ENCODE measurements around the gene GFER.
A peak's percentile ranks its signal among the peaks of the same experiment; 100 is the strongest.

The GFER gene

DNA sequence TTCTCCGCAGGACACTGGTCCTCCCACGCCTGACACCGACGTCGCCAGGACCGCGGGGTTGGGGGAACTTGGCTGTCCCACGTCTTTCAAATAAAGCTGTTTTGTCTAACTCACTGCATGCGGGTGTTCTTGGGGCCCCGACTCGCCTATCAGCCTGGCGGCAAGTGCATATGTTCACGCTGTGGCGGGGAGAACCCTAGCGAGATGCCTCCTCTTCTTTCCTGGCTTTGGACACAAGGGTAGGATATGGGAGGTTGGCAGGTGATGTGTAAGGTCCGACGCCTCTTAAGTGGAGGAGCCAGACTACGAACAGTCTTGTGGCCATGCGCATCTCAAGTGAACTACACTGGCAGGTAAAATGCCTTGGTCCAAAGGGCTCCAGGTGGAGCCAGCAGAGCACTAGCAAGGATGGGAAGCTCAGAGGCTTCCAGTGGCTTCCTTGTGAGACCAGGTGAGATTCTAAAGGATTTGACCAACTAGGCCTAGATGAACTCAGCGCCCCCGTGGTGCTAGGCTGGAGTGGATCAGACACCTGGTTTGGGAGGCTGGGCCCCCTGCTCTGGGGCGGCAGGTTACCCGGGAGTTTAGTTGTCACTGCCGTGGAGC, 18.5 kb upstream of the GFER start:
- peak overlapping the region; percentile 28 for H2AFZ ChIP-seq (ENCODE audit: insufficient read depth, low read length, poor library complexity)
- H2BK5ac ChIP-seq (ENCODE audit: low read depth, low read length, poor library complexity) = peak overlapping the region; percentile 80
- peaks cover 7% of the 10 kb centered on the region for H3K79me1 ChIP-seq (ENCODE audit: low read length)
- peak overlapping the region; percentile 90 for H3K4ac ChIP-seq (ENCODE audit: low read depth, low read length)
- peak overlapping the region; percentile 87 for H3K4me2 ChIP-seq (ENCODE audit: low read length)
- no peak overlapping the region for H2BK12ac ChIP-seq (ENCODE audit: low read length)
- peak overlapping the region; percentile 95 for H4K8ac ChIP-seq (ENCODE audit: low read depth, low read length)
- peak overlapping the region; percentile 98 for H3K18ac ChIP-seq (ENCODE audit: low read length)
- H3K79me2 ChIP-seq (ENCODE audit: control insufficient read depth, insufficient read depth, low read length, poor library complexity) = peaks cover 19% of the 10 kb centered on the region
- no peaks in the 10 kb centered on the region for H3K9me3 ChIP-seq (ENCODE audit: insufficient read depth, low read depth, low read length)
- H3K27ac ChIP-seq (ENCODE audit: low read depth, low read length) = peak overlapping the region; percentile 58
- H3K9ac ChIP-seq (ENCODE audit: low read length) = peak overlapping the region; percentile 100
- H4K12ac ChIP-seq (ENCODE audit: low read depth, low read length) = peak overlapping the region; percentile 45
- peak overlapping the region; percentile 90 for H3K14ac ChIP-seq (ENCODE audit: low read length)
- H4K91ac ChIP-seq (ENCODE audit: low read depth, low read length) = peak overlapping the region; percentile 93
- H3K27me3 ChIP-seq (ENCODE audit: insufficient read depth, low read length) = no peaks in the 10 kb centered on the region
- H3K36me3 ChIP-seq (ENCODE audit: control insufficient read depth in 1 of 2, insufficient read depth in 2 of 2, low read length in 2 of 2) = peaks cover 23 to 28% of the 10 kb centered on the region in 2 experiments
- peak overlapping the region; percentile 53 for H2BK120ac ChIP-seq (ENCODE audit: insufficient read depth, low read length, poor library complexity)
- DNase-seq = peak in 1 of 2 donors; percentile 22
- H3K4me1 ChIP-seq (ENCODE audit: control insufficient read depth in 1 of 2, insufficient read depth in 2 of 2, low read length in 2 of 2) = peaks cover 6 to 11% of the 10 kb centered on the region in 2 experiments
- WGBS (ENCODE audit: extremely low coverage, insufficient coverage, insufficient read length) = no CpG with 5 or more reads among the region's 24 CpGs
- H3K23ac ChIP-seq (ENCODE audit: low read length) = no peak overlapping the region
- peak overlapping the region; percentile 97 for H3K4me3 ChIP-seq (ENCODE audit: low read depth, low read length)
- H2AK5ac ChIP-seq (ENCODE audit: low read length) = peak overlapping the region; percentile 11

DNA sequence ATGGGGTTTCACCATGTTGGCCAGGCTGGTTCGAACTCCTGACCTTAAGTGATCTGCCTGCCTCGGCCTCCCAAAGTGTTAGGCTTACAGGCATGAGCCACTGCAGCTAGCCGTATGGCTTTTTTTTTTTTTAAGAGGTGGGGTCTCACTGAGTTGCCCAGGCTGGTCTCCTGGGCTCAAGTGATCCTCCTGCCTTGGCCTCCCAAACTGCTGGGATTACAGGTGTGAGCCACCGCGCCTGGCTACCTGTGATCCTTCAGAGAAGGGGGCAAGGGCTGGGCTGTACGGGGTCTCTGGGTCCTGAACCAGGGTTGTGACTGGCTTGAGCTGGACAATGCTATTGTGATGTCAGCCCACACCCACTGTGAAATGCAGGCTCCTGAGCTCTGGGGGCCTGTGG, 17.5 kb upstream of the GFER start, which contains the start of gene RNF151:
Gene RNF151 (plus strand): TSS at position 397 of the 400 bp plus-strand sequence. CDS start 26 bp downstream, outside the sequence.
- H4K8ac ChIP-seq (ENCODE audit: low read depth, low read length) = no peak within 1 kb of the TSS
- no peak within 1 kb of the TSS for H4K12ac ChIP-seq (ENCODE audit: low read depth, low read length)
- no peak within 1 kb of the TSS for H2BK5ac ChIP-seq (ENCODE audit: low read depth, low read length, poor library complexity)
- H2BK120ac ChIP-seq (ENCODE audit: insufficient read depth, low read length, poor library complexity) = no peak within 1 kb of the TSS
- peaks cover 19% of the 10 kb centered on the region for H3K79me2 ChIP-seq (ENCODE audit: control insufficient read depth, insufficient read depth, low read length, poor library complexity)
- H3K18ac ChIP-seq (ENCODE audit: low read length) = no peak within 1 kb of the TSS
- H3K36me3 ChIP-seq (ENCODE audit: control insufficient read depth in 1 of 2, insufficient read depth in 2 of 2, low read length in 2 of 2) = peaks cover 23 to 24% of the 10 kb centered on the region in 2 experiments
- H3K79me1 ChIP-seq (ENCODE audit: low read length) = peaks cover 8% of the 10 kb centered on the region
- H3K9ac ChIP-seq (ENCODE audit: low read length) = peak within 1 kb of the TSS; percentile 100
- H3K4ac ChIP-seq (ENCODE audit: low read depth, low read length) = peak within 1 kb of the TSS; percentile 90
- H3K4me1 ChIP-seq (ENCODE audit: control insufficient read depth in 1 of 2, insufficient read depth in 2 of 2, low read length in 2 of 2) = peaks cover 10 to 13% of the 10 kb centered on the region in 2 experiments
- no peaks in the 10 kb centered on the region for H3K9me3 ChIP-seq (ENCODE audit: insufficient read depth, low read depth, low read length)
- no peak within 1 kb of the TSS for H2BK12ac ChIP-seq (ENCODE audit: low read length)
- H3K23ac ChIP-seq (ENCODE audit: low read length) = no peak within 1 kb of the TSS
- H4K91ac ChIP-seq (ENCODE audit: low read depth, low read length) = no peak within 1 kb of the TSS
- H3K27me3 ChIP-seq (ENCODE audit: insufficient read depth, low read length) = no peaks in the 10 kb centered on the region
- no peak for DNase-seq
- no peak within 1 kb of the TSS for H3K14ac ChIP-seq (ENCODE audit: low read length)
- no peak within 1 kb of the TSS for H3K27ac ChIP-seq (ENCODE audit: low read depth, low read length)
- H2AFZ ChIP-seq (ENCODE audit: insufficient read depth, low read length, poor library complexity) = no peak within 1 kb of the TSS
- H3K4me3 ChIP-seq (ENCODE audit: low read depth, low read length) = peak within 1 kb of the TSS; percentile 97
- H3K4me2 ChIP-seq (ENCODE audit: low read length) = peak within 1 kb of the TSS; percentile 87
- no CpG with 5 or more reads among the region's 6 CpGs for WGBS (ENCODE audit: extremely low coverage, insufficient coverage, insufficient read length)
- H2AK5ac ChIP-seq (ENCODE audit: low read length) = no peak within 1 kb of the TSS

DNA sequence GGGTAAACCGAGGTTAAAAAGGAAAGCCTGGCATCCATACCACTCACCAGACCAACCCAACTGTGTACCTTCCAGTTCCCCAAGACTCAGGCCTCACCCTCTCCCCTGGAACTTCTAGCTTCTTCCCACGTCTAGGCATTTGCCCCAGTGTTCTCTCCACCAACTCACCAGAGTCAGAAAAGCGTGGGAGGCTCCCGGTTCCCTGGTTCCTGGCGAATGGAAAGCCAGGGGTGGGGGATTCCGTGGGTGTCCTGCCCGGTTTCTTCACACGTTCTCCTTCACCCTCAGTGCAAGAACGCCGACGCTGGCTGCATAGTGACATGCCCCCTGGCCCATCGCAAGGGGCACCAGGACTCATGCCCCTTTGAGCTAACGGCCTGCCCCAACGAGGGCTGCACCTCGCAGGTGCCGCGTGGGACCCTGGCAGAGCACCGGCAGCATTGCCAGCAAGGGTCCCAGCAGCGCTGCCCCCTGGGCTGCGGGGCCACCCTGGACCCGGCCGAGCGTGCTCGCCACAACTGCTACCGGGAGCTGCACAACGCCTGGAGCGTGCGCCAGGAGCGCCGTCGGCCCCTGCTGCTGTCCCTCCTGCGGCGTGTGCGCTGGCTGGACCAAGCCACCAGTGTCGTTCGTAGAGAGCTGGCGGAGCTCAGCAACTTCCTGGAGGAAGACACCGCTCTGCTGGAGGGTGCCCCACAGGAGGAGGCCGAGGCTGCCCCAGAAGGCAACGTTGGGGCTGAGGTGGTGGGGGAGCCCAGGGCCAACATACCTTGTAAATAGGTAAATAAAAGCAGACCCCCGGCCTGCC, 15.6 kb upstream of the GFER start:
- Histone ChIP-seq H3K9ac (ENCODE audit: low read length) (no peak overlapping the region), H4K91ac (ENCODE audit: low read depth, low read length) (no peak overlapping the region), H3K79me2 (ENCODE audit: control insufficient read depth, insufficient read depth, low read length, poor library complexity) (peaks cover 29% of the 10 kb centered on the region), H4K8ac (ENCODE audit: low read depth, low read length) (no peak overlapping the region), H3K14ac (ENCODE audit: low read length) (no peak overlapping the region), H3K27me3 (ENCODE audit: insufficient read depth, low read length) (no peaks in the 10 kb centered on the region), H3K9me3 (ENCODE audit: insufficient read depth, low read depth, low read length) (no peaks in the 10 kb centered on the region), H3K36me3 (ENCODE audit: control insufficient read depth in 1 of 2, insufficient read depth in 2 of 2, low read length in 2 of 2) (peaks cover 6% of the 10 kb centered on the region in 2 experiments), H2BK12ac (ENCODE audit: low read length) (no peak overlapping the region), H2AK5ac (ENCODE audit: low read length) (no peak overlapping the region), H3K27ac (ENCODE audit: low read depth, low read length) (no peak overlapping the region), H2BK5ac (ENCODE audit: low read depth, low read length, poor library complexity) (no peak overlapping the region), H3K23ac (ENCODE audit: low read length) (no peak overlapping the region), H3K4me1 (ENCODE audit: control insufficient read depth in 1 of 2, insufficient read depth in 2 of 2, low read length in 2 of 2) (peaks cover 16 to 18% of the 10 kb centered on the region in 2 experiments), H3K79me1 (ENCODE audit: low read length) (peaks cover 15% of the 10 kb centered on the region), H3K4me3 (ENCODE audit: low read depth, low read length) (no peak overlapping the region), H3K4ac (ENCODE audit: low read depth, low read length) (no peak overlapping the region), H3K4me2 (ENCODE audit: low read length) (no peak overlapping the region), H4K12ac (ENCODE audit: low read depth, low read length) (no peak overlapping the region), H2BK120ac (ENCODE audit: insufficient read depth, low read length, poor library complexity) (no peak overlapping the region), H3K18ac (ENCODE audit: low read length) (no peak overlapping the region), H2AFZ (ENCODE audit: insufficient read depth, low read length, poor library complexity) (no peak overlapping the region)
- no CpG with 5 or more reads among the region's 41 CpGs for WGBS (ENCODE audit: extremely low coverage, insufficient coverage, insufficient read length)
- DNase-seq = no peak

DNA sequence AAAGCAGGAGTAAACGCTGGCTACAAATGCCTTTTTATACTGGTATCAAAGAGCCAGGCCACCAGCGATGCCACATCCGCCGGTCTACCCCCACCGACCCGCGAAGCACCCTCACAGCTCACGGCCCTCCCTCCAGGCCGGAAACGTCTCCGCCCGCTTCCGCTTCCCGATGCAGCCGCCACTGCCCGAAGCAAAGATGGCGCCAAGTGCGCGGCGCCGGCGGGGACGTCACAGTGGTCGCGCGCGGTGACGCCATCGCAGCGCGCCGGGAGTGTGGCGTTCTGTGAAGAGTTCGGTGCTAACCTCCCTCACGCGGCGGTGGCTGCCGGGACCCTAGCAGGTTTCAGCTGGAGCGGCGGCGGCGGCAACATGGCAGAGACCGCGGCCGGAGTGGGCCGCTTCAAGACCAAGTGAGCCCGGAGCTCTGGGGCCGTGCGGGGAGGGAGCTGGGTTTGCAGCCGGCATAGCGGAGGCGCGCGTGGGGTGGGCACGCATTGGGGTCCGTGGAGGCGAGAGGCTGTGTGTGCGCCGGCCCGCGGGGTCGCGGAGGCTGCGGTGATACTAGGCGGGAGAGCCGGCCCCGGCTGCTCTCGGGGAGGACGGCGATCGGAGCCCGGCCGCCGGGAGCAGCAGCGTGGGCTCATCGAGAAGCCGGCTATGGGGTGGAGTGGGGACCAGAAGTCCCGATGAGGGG, 12.1 kb upstream of the GFER start, which contains the start of gene TBL3:
Gene TBL3 (plus strand): TSS at position 258 of the 694 bp plus-strand sequence. CDS start 112 bp downstream, at position 370.
- WGBS (ENCODE audit: extremely low coverage, insufficient coverage, insufficient read length) = no CpG with 5 or more reads among the region's 78 CpGs
- H4K8ac ChIP-seq (ENCODE audit: low read depth, low read length) = peak within 1 kb of the TSS; percentile 97
- H3K27ac ChIP-seq (ENCODE audit: low read depth, low read length) = peak within 1 kb of the TSS; percentile 67
- peaks cover 7% of the 10 kb centered on the region for H3K79me1 ChIP-seq (ENCODE audit: low read length)
- H3K9me3 ChIP-seq (ENCODE audit: insufficient read depth, low read depth, low read length) = no peaks in the 10 kb centered on the region
- peak within 1 kb of the TSS; percentile 57 for H2BK120ac ChIP-seq (ENCODE audit: insufficient read depth, low read length, poor library complexity)
- peak within 1 kb of the TSS; percentile 90 for H3K4me3 ChIP-seq (ENCODE audit: low read depth, low read length)
- H4K91ac ChIP-seq (ENCODE audit: low read depth, low read length) = peak within 1 kb of the TSS; percentile 89
- peak within 1 kb of the TSS; percentile 76 for H3K4ac ChIP-seq (ENCODE audit: low read depth, low read length)
- H3K9ac ChIP-seq (ENCODE audit: low read length) = peak within 1 kb of the TSS; percentile 89
- peak; percentile 92 to 99 for DNase-seq
- no peak within 1 kb of the TSS for H3K23ac ChIP-seq (ENCODE audit: low read length)
- peak within 1 kb of the TSS; percentile 84 for H3K14ac ChIP-seq (ENCODE audit: low read length)
- peaks cover 10 to 11% of the 10 kb centered on the region in 2 experiments for H3K4me1 ChIP-seq (ENCODE audit: control insufficient read depth in 1 of 2, insufficient read depth in 2 of 2, low read length in 2 of 2)
- no peaks in the 10 kb centered on the region for H3K27me3 ChIP-seq (ENCODE audit: insufficient read depth, low read length)
- H4K12ac ChIP-seq (ENCODE audit: low read depth, low read length) = peak within 1 kb of the TSS; percentile 94
- peak within 1 kb of the TSS; percentile 37 for H2BK5ac ChIP-seq (ENCODE audit: low read depth, low read length, poor library complexity)
- H2AFZ ChIP-seq (ENCODE audit: insufficient read depth, low read length, poor library complexity) = peak within 1 kb of the TSS; percentile 46
- peaks cover 11% of the 10 kb centered on the region for H3K79me2 ChIP-seq (ENCODE audit: control insufficient read depth, insufficient read depth, low read length, poor library complexity)
- peak within 1 kb of the TSS; percentile 84 for H3K18ac ChIP-seq (ENCODE audit: low read length)
- peak within 1 kb of the TSS; percentile 92 for H3K4me2 ChIP-seq (ENCODE audit: low read length)
- peak within 1 kb of the TSS; percentile 80 for H2AK5ac ChIP-seq (ENCODE audit: low read length)
- no peak within 1 kb of the TSS for H2BK12ac ChIP-seq (ENCODE audit: low read length)
- H3K36me3 ChIP-seq (ENCODE audit: control insufficient read depth in 1 of 2, insufficient read depth in 2 of 2, low read length in 2 of 2) = peaks cover 29% of the 10 kb centered on the region in 2 experiments
